HCT116 (cell line): ENCODE measurements around the gene TMEM63A. TPM values are rescaled to one million over a fixed set of nuclear protein-coding genes. Genes with fewer than 3 reads are reported as not detected.

Source experiments
- ATAC-seq: fragments of 200-7000 bp; cut with Tn5 transposase; 2 replicates; pipeline ENCODE4 v1.9.1; 2020; ENCODE audit warnings: mild to moderate bottlenecking, moderate library complexity
- BruUV-seq: library from RNA; stranded (reverse); fragments of 400-500 nt; replicated peaks from 2 replicates; lab custom pipeline; 2021; lab: Mats Ljungman, UMichigan
- CTCF ChIA-PET: fragments of 300-600 bp; sonication (Branson Sonifier 250); formaldehyde crosslinking; loops from one replicate; lab custom pipeline; 2021; ENCODE audit warnings: antibody characterized with exemption; lab: Charles Lee
- POLR2A ChIA-PET: fragments of 300-600, 350-600 bp; sonication (Branson Sonifier 250); formaldehyde crosslinking; loops from one replicate; lab custom pipeline; 2021; ENCODE audit warnings: antibody characterized with exemption; lab: Charles Lee
- RAD21 ChIA-PET, 2 experiments: fragments of 300-600 bp; sonication (Branson Sonifier 250); formaldehyde crosslinking; loops; one replicate each; lab custom pipeline; 2023; ENCODE audit warnings: low total read pairs in 2 of 2; ENCODE audit not compliant: uncharacterized antibody in 2 of 2, unreplicated experiment in 2 of 2, low non-redundant PET in 1 of 2; lab: Charles Lee
- DNase-seq: peaks from one replicate; pipeline ENCODE4 v3.0.0-alpha.2; 2010; ENCODE audit warnings: low read depth, low spot score
- H2AFZ ChIP-seq: fragments of 200-600 bp; shearing (Covaris generic), sonication (generic); 2 replicates; pipeline ENCODE4 v1.6.1; 2017; ENCODE audit warnings: low read depth, mixed run types, mixed read lengths, antibody characterized with exemption, low read length; ENCODE audit not compliant: poor library complexity, severe bottlenecking
- H3K27ac ChIP-seq: 2 replicates; pipeline ENCODE4 v1.5.1; 2012; ENCODE audit warnings: low read depth, low read length
- H3K27me3 ChIP-seq: fragments of 200-600 bp; sonication (generic); 2 replicates; pipeline ENCODE4 v1.6.1; 2016; ENCODE audit warnings: mixed run types, low read length, mixed read lengths; ENCODE audit not compliant: insufficient read depth
- H3K36me3 ChIP-seq, 2 experiments: fragments of 200-500 bp in 1 of 2; fragments of 200-600 bp in 1 of 2; sonication (Bioruptor generic) in 1 of 2; sonication (generic) in 1 of 2; 2 replicates each; pipeline versions ENCODE4 v1.5.1 to v1.6.1; 2014 to 2016; ENCODE audit warnings: low read length in 2 of 2, inconsistent platforms in 1 of 2, mixed read lengths in 1 of 2, mixed run types in 1 of 2; ENCODE audit not compliant: insufficient read depth in 2 of 2, control insufficient read depth in 1 of 2
- H3K4me1 ChIP-seq, 2 experiments: fragments of 200-600 bp in 1 of 2; sonication (generic) in 1 of 2; 2 replicates each; pipeline versions ENCODE4 v1.5.1 to v1.6.1; 2012 to 2017; ENCODE audit warnings: low read length in 2 of 2, inconsistent platforms in 1 of 2, mild to moderate bottlenecking in 1 of 2, mixed read lengths in 1 of 2, mixed run types in 1 of 2, moderate library complexity in 1 of 2; ENCODE audit not compliant: insufficient read depth in 2 of 2, control insufficient read depth in 1 of 2
- H3K4me2 ChIP-seq: fragments of 200-600 bp; sonication (generic); 2 replicates; pipeline ENCODE4 v1.6.1; 2017; ENCODE audit warnings: mixed run types, low read length, mixed read lengths
- H3K4me3 ChIP-seq, 2 experiments: fragments of 200-600 bp in 1 of 2; sonication (generic) in 1 of 2; replicated peaks in 1 of 2; 2 replicates each; pipeline ENCODE4 v1.5.1; 2011 to 2016; ENCODE audit warnings: low read length in 2 of 2, control low read depth in 1 of 2, low read depth in 1 of 2, mild to moderate bottlenecking in 1 of 2, mixed read lengths in 1 of 2, mixed run types in 1 of 2
- H3K79me2 ChIP-seq: fragments of 200-600 bp; sonication (generic); 2 replicates; pipeline ENCODE4 v1.6.1; 2017; ENCODE audit warnings: mild to moderate bottlenecking, mixed run types, low read length, moderate library complexity, mixed read lengths; ENCODE audit not compliant: insufficient read depth
- H3K9ac ChIP-seq: fragments of 200-600 bp; sonication (generic); 2 replicates; pipeline ENCODE4 v1.6.1; 2016; ENCODE audit warnings: low read length, mixed read lengths
- H3K9me2 ChIP-seq: fragments of 200-600 bp; sonication (generic), shearing (Covaris generic); 2 replicates; pipeline ENCODE4 v1.6.1; 2017; ENCODE audit warnings: mixed run types, mild to moderate bottlenecking, moderate library complexity; ENCODE audit not compliant: insufficient read depth
- H3K9me3 ChIP-seq, 2 experiments: fragments of 200-500 bp in 1 of 2; fragments of 200-600 bp in 1 of 2; sonication (Bioruptor generic) in 1 of 2; sonication (generic) in 1 of 2; 2 replicates each; pipeline ENCODE4 v1.6.1; 2014 to 2017; ENCODE audit warnings: low read length in 2 of 2, mixed read lengths in 2 of 2, inconsistent platforms in 1 of 2, low read depth in 1 of 2, mild to moderate bottlenecking in 1 of 2, mixed run types in 1 of 2, moderate library complexity in 1 of 2; ENCODE audit not compliant: control insufficient read depth in 1 of 2, insufficient read depth in 1 of 2
- H4K20me1 ChIP-seq: fragments of 200-600 bp; sonication (generic), shearing (Covaris generic); 2 replicates; pipeline ENCODE4 v1.6.1; 2017; ENCODE audit warnings: mixed run types, mild to moderate bottlenecking, moderate library complexity; ENCODE audit not compliant: insufficient read depth
- CBX3 ChIP-seq: IDR thresholded peaks from 2 replicates; pipeline ENCODE4 v1.6.1; 2012; ENCODE audit warnings: low read depth
- CEBPB ChIP-seq: IDR thresholded peaks from 2 replicates; pipeline ENCODE4 v1.6.1; 2012; ENCODE audit warnings: low read depth
- EGR1 ChIP-seq: IDR thresholded peaks from 2 replicates; pipeline ENCODE4 v1.6.1; 2012; ENCODE audit warnings: low read depth
- FOSL1 ChIP-seq: IDR thresholded peaks from 2 replicates; pipeline ENCODE4 v1.6.1; 2012; ENCODE audit warnings: low read depth
- POLR2A ChIP-seq: IDR thresholded peaks from 2 replicates; pipeline ENCODE4 v1.7.0; 2011; ENCODE audit warnings: borderline replicate concordance; ENCODE audit not compliant: insufficient read depth, insufficient read length; ENCODE audit errors: extremely low read depth
- POLR2AphosphoS5 ChIP-seq: IDR thresholded peaks from 2 replicates; pipeline ENCODE4 v1.6.1; 2011; ENCODE audit warnings: mild to moderate bottlenecking, low read depth, low read length, moderate library complexity
- RAD21 ChIP-seq: IDR thresholded peaks from 2 replicates; pipeline ENCODE4 v1.6.1; 2012; ENCODE audit warnings: low read depth, mild to moderate bottlenecking
- REST ChIP-seq: IDR thresholded peaks from 2 replicates; pipeline ENCODE4 v1.6.1; 2012; ENCODE audit warnings: low read depth
- SIN3A ChIP-seq: IDR thresholded peaks from 2 replicates; pipeline ENCODE4 v1.6.1; 2012; ENCODE audit warnings: low read depth
- SRF ChIP-seq: IDR thresholded peaks from 2 replicates; pipeline ENCODE4 v1.6.1; 2012; ENCODE audit warnings: low read depth
- YY1 ChIP-seq: IDR thresholded peaks from 2 replicates; pipeline ENCODE4 v1.6.1; 2011; ENCODE audit warnings: low read length, low read depth, moderate library complexity, mild to moderate bottlenecking; ENCODE audit not compliant: insufficient replicate concordance; ENCODE audit errors: extremely low read depth
- ZFX ChIP-seq: fragments of 450-650 bp; IDR thresholded peaks from 2 replicates; pipeline ENCODE4 v1.6.1; 2017
- ZNF274 ChIP-seq: fragments of 200-500 bp; sonication (Bioruptor generic); IDR thresholded peaks from 2 replicates; pipeline ENCODE4 v1.6.1; 2014; ENCODE audit warnings: mild to moderate bottlenecking, low read depth, low read length, inconsistent platforms
- intact Hi-C: fragments of 100-400 bp; cut with micrococcal nuclease; formaldehyde crosslinking; loops from 2 replicates; pipeline ENCODE4 v1.10.0; 2022
- total RNA-seq: library from RNA; stranded (reverse); gene quantifications from one replicate; pipeline ENCODE4 v1.2.1, GENCODE V29; 2021; ENCODE audit not compliant: unreplicated experiment
- TF ChIP-seq, protein P1 (sequence below): IDR thresholded peaks from 2 replicates; pipeline ENCODE4 v1.6.1; 2012
- TF ChIP-seq, protein P2 (sequence below): IDR thresholded peaks from 2 replicates; pipeline ENCODE4 v1.6.1; 2012

TMEM63A gene
- total RNA-seq, 1 experiment from 2014 or later: 24.4 TPM

DNA sequence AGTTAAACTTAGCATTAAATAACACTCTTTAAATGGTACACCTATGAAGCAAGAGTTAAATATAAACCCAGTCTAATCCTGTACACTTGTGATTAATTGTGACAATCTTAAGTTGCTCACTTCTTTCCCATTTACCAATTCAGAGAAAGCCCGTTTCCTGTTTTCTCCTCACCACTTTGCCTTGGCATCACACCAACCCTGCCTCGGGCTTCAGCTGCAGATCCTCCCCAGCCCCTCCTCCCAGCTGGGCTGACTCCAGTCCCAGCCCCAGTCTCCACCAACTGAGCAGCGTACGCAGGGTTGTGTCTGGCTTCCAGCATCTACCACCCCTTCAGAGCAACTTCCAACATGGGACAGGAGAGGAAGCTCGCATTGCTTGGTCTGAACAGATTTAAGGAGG is 37.7 kb upstream of the TMEM63A start:
- Histone ChIP-seq H3K27me3 (no peaks in the 10 kb centered on the region), H3K9me3 (no peaks in the 10 kb centered on the region), H3K4me3 (no peak overlapping the region), H3K4me2 (no peak overlapping the region), H3K4me1 (peaks cover 6 to 15% of the 10 kb centered on the region in 2 experiments), H3K36me3 (peaks cover 16 to 33% of the 10 kb centered on the region in 2 experiments), H3K9ac (no peak overlapping the region), H4K20me1 (no peaks in the 10 kb centered on the region), H3K27ac (no peak overlapping the region), H3K9me2 (no peaks in the 10 kb centered on the region), H3K79me2 (peaks cover 26% of the 10 kb centered on the region), H2AFZ (no peak overlapping the region)
- DNase-seq: no peak
- intact Hi-C loops: no loop called here
- CTCF ChIA-PET: no interaction called here
- POLR2A ChIA-PET: no interaction called here
- TF ChIP-seq POLR2A (no peak), FOSL1 (no peak), REST (no peak), SIN3A (no peak), RAD21 (no peak), CBX3 (no peak), EGR1 (no peak), ZNF274 (no peak), POLR2AphosphoS5 (no peak), ZFX (no peak), CEBPB (no peak), YY1 (no peak), SRF (no peak)
- TF ChIP-seq, protein P1, sequence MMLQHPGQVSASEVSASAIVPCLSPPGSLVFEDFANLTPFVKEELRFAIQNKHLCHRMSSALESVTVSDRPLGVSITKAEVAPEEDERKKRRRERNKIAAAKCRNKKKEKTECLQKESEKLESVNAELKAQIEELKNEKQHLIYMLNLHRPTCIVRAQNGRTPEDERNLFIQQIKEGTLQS: no peak
- TF ChIP-seq, protein P2, sequence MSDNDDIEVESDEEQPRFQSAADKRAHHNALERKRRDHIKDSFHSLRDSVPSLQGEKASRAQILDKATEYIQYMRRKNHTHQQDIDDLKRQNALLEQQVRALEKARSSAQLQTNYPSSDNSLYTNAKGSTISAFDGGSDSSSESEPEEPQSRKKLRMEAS: no peak
- RAD21 ChIA-PET: no interaction called here
- no TSS peak for BruUV-seq
- no peak for ATAC-seq
